GM11168 (cell line): Measurements from ENCODE around the gene NOP56.

Experiments
- in situ Hi-C: fragments of 300-500 bp; cut with MboI; formaldehyde crosslinking; loops from one replicate; pipeline ENCODE4 v1.12.0; 2022; ENCODE audit warnings: low sequenced_read_pairs; ENCODE audit not compliant: unreplicated experiment

The NOP56 gene

DNA sequence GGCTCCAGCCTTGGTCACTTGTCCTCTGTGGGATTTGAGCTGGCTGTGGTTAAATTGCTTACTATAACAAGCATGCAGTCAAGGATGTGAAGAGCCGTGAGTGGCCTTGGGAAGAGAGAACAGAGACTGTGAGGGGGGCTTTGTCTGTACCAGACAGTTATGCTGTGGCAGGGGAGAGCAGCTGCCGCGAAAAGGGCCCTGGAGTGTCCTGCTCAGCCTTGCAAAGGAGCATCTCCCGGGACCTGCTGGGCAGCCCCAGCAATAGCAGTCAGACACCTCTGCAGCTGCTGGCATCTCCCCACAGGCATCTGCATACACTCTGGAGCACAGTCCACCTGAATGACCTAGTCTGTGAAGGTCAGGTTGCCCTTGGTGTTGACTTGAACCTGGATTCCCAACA is 46.5 kb downstream of the NOP56 start:
- in situ Hi-C loops, result no loop called here

DNA sequence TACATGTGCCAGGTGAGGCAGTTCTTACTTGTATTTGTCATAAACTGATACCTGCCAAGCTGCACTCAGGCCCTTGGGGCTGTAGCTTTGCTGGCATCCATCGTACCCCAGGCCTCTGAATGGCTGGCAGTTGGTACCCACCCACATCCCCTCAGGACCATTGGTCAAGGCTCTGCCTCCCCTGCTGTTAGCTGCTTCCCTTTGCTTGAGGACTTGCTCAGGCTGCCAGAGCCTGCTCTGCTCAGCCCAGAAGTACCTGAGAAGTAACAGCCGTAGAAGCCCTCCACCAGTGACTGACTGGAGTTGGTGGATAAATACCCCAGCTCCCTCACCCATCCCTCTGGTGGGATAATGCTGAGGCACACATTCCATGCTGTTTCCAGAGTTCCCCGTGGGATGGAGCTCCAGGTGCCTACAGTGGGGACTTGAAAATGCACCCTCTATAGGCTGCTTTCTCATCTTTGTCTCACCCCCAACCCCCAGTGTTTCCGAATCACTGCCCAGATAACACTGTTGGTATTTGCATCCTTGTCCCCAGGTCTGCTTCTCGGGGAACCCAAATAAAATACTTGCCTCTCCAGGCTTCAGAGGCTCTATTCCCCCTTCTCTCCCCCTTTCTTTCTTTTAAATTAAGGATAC is 47.5 kb downstream of the NOP56 start:
- in situ Hi-C loops, result no loop called here

DNA sequence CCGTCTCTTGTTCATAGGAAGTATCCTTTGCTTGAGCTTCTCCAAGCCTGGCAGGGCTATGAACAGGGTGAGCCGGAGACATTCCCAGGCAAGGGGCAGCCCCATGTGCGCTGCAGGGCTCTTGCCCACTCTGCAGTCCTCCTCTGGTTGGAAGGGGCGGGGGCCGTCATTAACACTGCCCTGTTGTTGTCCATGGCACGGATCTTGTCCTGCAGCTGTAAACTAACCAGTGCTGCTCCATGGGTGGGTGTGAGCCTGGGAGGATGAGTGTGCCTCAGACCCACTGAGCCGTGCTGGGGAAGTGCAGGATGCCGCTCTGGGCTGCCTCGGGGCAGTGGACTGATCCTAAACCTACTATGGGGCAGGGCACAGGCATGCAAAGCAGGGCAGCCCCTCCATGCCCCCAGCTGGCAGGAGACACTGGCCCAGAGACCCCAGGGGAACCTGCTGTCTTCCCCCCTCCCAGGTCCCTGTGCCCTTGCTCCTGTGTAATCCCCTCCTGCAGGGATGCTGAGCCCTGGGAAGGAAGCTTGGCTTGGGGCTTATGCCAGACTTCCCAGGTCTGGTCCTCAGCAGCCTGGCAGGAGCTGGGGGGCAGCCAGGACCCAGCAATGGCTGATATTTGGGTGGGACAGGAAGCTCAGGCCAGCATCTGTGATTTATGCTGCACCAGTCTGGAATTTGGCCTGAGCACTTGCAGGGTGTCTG is 48.6 kb downstream of the NOP56 start:
- in situ Hi-C loops, result no loop called here

GRCh38 chr20:2701671-2702081 is 49.2 kb downstream of the NOP56 start:
- in situ Hi-C loops, result no loop called here

GRCh38 chr20:2703716-2704475 is 51.5 kb downstream of the NOP56 start:
- in situ Hi-C loops, result no loop called here

GRCh38 chr20:2705931-2706645 is 53.7 kb downstream of the NOP56 start:
- in situ Hi-C loops, result no loop called here

- in situ Hi-C loops, result no loop called here
Observed at GRCh38 chr20:2706688-2707352, 54.4 kb downstream of the NOP56 start.

DNA sequence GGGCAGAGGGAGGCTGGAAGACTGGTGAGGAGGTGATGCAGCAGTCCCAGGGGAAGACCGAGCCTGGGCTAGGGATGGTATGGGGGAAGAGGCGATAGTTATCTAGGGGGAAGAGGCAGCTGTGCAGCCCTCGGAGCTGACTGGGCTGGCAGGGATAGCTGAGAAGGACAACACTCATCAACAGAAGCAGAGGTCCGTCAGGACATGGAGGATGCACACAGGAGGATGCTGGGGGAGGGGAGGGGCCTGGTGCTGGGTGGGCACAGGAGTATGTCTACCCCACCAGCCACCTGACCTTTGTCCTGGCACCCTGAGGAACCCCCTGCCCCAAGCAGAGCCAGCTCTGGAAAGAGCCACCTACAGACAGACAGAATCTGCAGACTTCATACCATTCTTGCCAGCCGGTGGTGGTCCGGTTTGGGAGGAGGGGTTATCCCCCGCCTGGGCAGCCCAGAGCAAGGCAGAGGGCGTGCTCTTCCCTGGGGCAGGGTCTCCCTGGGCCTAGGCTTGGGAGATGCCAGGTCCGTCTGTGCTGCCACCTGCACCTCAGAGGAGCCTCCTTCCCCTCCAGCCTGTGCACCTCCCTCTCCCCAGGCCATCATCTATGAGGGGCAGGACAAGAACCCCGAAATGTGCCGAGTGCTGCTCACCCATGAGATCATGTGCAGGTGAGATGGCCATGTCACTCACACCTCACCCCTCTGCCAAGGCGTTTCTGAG is 55.1 kb downstream of the NOP56 start:
- in situ Hi-C loops, result no loop called here
